GM21423 (cell line): ENCODE results near the gene ZSWIM5.
"Not testable (repeated sequence)": the region's sequence is repeated elsewhere in the genome, so short reads cannot be mapped to it uniquely, and the experiment has no call there.

Source experiments
- ATAC-seq: cut with Tn5 transposase; IDR thresholded peaks from one replicate; pipeline ENCODE4 v1.9.1; 2021; ENCODE audit warnings: mild to moderate bottlenecking, moderate library complexity; ENCODE audit not compliant: unreplicated experiment

Gene ZSWIM5

DNA sequence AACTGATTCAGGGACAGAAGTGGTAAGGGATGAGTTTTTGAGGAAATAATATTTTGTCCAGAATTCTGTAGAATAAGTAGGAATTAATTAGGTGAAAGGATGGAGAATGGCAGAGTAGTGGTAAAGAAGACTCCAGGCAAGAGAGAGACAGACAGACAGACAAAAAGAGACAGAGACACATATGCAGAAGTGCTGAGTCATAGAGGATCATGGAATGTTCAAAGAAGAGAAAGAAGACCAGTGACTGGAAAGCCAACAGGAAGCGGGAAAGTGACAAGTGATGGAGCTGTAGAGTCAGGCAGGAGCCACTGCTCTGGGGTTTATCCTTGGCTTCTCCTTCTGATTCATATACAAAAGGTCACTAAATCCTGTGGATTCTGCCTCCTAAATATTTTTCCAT, 108.5 kb downstream of the ZSWIM5 start:
- ATAC-seq: no peak

DNA sequence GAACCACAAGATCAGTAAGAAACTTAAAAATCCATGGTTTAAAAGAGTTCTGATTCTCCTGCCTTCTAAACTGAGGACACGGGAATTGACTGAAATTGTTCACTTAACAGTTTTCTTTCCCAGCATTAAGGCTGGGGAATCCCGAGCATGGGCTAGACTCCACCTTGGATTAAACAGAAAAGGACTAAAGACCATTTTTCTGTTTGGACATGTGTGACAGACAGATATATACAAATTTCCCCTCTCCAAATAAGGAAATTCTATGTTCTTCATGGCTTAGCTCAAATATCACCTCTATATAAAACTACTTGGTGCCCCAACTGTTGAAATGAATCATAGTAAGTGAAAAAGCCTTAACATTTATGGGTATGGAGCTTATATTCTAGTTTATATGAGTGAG, 109.3 kb downstream of the ZSWIM5 start:
- no peak for ATAC-seq

DNA sequence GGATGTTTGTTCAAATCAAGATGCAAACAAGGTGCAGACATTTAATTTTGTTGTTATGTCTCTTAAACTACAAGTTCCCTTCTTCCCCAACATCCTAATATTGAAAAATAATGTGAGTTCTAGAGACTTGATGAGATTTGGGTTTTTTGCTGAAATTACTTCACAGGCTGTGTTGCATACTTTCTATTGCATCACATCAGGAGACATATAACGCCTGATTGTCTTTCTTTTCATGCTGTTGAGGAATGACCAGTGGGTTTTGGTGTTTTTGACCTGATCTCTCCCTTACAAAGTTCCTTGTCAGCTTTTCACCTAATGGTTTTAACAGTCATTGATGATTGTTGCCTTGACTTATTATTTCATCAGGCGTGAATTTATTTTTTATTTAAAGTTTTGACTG, 111.0 kb downstream of the ZSWIM5 start:
- ATAC-seq: no peak

DNA sequence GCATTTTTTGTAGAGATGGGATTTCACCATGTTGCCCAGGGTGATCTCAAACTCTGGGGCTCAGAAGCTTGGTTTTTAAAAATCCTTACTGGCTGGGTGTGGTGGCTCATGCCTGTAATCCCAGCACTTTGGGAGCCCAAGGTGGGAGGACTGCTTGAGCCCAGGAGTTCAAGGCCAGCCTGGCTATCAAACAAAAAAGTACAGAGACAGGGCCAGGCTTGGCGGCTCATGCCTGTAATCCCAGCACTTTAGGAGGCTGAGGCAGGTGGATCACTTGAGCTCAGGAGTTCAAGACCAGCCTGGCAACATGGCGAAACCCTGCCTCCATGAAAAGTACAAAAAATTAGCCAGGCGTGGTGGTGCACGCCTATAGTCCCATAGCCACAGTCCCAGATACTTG, 112.0 kb downstream of the ZSWIM5 start:
- not testable (repeated sequence) for ATAC-seq

DNA sequence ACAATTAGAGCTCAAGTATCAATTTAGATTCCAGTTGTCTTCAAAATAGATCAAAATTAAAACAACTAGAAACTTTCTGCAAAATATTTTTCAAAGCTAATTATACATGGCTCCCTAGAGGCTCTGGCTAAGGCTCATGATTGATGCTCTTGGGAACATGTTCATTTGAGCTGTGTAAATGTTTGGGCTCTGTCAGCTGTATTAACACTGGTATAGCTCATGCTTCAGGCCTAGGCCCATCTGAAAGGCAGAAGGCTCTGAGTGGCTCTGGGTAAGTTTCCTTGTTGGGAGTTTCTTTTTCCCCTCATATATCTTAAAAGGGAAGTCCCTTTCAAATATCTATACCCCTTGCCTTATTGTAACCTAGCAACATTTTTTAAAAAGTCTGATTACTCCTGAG, 113.1 kb downstream of the ZSWIM5 start:
- no peak for ATAC-seq

DNA sequence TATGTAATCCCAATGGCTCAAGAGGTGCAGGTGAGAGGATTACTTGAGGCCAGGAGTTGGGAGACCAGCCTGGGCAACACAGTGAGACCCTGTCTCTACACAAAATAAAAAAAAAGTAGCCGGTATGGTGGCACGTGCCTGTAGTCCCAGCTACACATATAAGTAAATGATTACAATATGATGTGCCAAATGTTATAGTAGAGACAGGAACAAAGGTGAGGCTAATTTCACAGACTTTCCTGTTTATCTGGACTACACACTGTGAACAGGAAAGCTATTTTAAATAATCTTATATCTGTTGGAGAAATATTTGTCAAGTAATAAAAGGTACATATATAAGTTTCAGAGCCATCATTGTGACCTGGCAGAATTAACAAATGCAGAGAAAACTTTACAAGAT, 116.7 kb downstream of the ZSWIM5 start:
- ATAC-seq: no peak

DNA sequence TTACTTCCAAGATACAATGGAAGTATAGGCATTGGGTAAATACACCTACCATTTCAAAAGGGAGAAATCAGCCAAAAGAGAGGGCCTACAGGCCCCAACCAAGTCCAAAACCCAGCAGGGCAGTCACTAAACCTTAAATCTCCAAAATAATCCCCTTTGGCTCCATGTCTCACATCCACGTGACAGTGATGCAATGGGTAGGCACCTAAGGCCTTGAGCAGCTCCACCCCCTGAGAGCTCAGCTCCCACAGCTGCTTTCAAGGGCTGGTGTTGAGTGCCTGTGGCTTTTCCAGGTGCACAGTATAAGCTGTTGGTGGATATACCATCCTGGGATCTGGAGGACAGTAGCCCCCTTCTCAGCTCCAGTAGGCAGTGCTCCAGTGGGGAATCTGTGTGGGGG, 121.8 kb downstream of the ZSWIM5 start:
- ATAC-seq: no peak

DNA sequence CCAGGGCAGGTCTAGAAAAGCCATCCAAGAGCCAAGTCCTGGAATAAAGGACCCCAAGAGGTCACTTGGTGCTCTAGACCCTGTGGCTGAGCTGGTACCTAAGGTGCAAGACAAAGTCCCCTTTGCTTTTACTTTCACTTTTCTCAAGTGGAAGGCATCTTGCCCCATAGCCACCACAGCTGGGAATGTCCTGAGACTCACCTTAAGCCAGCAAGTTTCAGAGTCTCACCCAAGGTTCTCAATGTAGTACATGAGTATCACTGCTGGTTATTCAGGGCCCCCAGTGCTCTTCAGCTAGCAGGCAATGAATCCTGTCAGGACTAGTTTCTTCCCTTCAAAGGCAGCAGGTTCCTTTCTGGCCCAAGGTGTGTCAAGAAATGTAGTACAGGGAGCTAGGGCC, 126.9 kb downstream of the ZSWIM5 start:
- no peak for ATAC-seq

DNA sequence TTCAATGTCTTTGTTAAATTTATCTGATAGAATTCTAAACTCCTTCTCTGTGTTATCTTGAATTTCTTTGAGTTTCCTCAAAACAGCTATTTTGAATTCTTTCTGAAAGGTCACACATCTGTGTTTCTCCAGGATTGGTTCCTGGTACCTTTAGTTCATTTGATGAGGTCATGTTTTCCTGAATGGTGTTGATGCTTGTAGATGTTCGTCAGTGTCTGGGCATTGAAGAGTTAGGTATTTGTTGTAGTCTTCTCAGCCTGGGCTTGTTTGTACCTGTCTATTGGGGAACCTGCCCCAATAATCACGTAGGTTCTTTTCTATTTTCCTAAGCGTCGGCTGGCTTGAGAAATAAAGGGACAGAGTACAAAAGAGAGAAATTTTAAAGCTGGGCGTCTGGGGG, 129.4 kb downstream of the ZSWIM5 start:
- not testable (repeated sequence) for ATAC-seq

DNA sequence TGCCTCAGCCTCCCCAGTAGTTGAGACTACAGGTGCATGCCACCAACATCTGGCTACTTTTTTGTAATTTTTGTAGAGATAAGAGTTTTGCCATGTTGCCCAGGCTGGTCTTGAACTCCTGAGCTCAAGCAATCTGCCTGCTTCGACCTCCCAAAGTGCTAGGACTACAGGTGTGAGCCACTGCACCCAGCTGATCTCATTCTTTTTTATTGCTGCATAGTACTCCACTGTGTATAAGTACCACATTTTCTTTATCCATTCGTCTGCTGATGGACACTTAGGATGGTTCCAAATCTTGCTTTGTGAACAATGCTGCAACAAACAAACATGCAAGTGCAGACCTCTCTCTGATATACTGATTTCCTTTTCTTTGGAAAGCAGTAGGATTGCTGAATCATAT, 134.8 kb downstream of the ZSWIM5 start:
- ATAC-seq: no peak

DNA sequence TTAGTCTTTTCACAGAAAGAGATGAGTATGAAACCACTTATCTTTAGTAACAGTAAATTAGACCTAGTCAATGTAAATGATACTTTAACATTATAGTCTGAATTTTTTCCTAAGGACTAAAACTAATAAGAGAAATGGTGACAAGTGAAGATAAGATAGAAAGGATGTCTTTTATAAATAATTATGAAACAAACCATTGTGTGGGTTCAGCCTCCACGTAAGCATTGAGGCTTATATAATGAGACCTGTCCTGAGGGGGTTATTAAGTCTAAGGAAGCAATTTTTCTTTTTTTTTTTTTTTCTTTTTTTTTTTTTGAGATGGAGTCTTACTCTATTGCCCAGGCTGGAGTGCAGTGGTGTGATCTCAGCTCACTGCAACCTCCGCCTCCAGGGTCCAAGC, 138.6 kb downstream of the ZSWIM5 start:
- ATAC-seq: no peak

DNA sequence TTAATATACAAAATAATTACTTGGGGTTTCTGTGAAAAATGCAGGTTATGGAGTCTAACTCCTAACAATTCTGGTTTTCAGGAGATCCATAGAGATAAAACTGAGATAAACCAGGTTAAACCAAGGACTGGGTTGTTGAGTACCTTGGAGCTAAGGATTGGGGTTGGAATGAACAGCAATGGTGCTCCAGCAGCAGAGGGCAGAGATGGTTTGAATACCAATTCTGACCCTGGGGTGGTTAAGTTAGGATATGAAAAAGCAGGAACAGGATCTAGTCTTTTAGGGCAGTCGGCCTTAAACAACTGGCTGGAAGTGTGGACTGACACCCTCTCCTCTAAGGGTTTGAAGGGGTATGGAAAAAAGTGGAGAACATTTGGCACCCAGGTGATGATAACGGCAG, 141.3 kb downstream of the ZSWIM5 start:
- ATAC-seq: no peak

DNA sequence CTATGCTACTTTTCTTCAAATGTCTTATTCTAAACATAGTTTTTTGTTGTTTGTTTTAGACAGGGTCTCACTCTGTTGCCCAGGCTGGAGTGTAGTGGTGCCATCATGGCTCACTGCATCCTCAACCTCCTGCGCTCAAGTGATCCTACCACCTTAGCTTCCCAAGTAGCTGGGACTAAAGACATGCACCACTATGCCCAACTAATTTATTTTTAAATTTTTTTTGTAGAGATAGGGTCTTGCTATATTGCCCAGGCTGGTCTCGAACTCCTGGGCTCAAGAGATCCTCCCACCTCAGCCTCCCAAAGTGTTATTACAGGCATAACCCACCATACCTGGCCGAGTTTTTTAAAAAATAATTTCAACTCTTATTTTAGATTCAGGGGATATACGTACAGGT, 143.9 kb downstream of the ZSWIM5 start:
- not testable (repeated sequence) for ATAC-seq

DNA sequence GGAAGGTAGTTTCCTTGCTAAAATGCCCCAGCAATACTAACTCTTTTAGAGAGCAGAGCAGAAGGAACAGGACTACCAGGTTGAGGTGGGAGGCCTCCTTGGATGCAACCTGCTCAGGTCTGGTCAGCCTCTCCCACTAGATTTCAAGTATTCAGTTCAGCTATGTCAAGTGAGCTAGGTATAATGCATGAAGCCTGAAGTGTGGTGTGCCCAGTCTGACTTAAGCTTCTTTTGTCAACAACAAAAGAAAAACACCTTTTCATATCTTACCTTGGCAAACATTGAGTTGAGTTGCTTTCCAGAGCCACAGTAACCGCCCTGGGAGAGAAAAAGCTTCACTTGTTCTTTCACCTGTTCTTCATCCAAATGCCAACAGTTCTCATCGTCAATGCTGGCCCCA, 146.6 kb downstream of the ZSWIM5 start:
- no peak for ATAC-seq

DNA sequence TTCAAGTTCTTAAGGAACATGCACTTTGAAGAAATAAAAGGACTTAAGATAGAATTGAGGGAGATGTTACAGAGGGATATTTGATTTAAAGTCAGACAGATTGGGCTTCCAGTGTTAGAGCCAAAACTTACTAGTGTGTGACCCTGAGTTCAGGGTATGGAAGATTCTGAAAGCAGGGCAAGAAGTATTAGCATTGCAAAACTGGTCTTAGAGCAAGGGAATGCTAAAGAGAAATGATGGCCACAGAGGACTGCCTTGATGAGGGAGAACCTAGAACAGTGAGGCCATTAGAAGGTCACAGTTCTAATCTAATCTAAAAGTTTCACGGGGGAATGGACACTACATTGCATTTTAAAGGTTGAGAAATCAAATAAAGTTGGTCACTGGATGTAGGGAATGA, 148.9 kb downstream of the ZSWIM5 start:
- no peak for ATAC-seq

DNA sequence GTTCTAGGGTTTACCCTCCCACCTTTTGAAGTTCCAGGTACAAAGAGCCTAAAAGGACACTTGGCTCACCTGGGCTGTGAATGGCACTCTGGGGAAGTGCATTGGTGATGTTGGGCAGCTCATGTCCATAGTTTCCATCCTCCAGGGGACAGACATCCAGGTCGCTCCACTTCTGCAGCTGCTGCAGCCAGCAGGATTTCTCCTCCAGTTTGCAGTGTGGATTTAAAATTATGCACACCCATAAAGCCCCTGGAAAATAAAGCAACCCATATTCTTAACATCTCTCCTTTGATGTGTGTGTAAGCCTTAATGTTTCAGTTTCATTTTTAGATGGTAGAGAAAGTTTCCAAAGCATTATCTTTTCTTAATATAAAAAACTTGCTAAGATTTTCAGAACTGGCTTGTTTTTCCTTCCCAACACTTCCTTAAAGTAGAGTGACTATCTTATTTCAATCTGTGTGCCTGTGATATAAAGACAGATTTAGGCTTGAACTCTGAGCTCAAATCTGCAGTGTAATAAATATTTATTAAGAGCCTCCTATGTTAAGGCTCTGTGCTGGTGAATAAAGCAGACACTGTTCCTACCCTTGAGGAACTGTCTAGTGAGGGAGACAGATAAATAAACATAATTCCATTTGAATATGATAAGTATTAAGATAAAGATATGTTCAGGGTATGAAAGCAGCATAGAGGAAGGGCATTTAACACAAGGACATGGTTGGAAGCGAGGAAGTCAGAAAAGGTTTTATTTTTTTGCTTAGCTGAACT, 155.2 kb downstream of the ZSWIM5 start:
- ATAC-seq: no peak

DNA sequence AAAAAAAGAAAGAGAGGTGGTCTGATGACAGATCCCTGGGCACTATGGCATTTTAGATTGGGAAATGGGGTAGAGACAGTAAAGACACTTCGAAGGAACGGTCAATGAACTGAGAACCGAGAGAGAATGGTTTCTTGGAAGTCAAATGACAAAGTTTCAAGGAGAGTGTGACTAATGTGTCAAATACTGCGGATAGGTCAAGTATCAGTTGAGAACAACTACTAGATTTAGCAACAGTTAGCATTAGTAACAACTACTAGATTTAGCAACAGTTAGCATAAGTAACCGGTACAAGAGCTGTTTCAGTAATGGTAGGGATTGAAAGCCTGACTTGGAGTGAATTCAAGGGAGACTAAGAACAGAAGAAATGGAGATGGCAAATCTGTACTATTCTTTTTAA, 159.4 kb downstream of the ZSWIM5 start:
- no peak for ATAC-seq

DNA sequence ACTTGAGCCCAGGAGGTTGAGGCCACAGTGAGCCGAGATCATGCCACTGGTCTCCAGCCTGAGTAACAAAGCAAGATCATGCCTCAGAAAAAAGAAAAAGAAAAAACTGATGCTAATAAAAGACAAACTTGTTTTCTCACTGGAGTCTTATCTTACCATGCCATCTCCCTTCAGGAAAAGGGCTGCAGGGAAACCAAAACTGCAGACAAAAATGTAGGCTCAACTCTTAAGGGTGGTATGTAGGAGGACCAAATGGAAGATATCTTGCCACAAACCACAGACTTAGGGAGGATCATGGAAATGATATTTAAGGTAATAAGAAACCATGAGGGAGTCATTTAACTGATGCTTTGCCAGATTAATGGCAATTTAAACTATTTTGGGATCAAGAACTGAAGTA, 161.5 kb downstream of the ZSWIM5 start:
- ATAC-seq: no peak

DNA sequence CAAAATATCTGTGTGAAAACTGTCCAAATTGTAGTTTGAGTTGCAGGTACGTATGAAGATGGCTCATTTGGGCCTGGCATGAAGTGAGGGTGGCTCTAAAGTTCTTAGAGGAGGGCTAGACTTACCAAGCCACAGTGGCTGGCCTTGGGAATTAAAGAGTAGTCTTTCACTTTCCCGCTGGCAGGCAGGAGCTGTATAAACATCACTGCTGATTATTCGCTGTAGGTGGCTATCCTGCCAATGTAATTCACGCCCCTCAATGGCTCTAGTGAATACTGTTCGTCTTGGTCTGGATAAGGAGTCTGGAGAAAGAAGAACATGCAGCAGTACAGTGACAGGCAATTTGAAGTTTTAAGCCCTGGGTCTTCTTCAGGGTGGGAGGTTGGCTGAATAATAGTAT, 163.3 kb downstream of the ZSWIM5 start:
- no peak for ATAC-seq

DNA sequence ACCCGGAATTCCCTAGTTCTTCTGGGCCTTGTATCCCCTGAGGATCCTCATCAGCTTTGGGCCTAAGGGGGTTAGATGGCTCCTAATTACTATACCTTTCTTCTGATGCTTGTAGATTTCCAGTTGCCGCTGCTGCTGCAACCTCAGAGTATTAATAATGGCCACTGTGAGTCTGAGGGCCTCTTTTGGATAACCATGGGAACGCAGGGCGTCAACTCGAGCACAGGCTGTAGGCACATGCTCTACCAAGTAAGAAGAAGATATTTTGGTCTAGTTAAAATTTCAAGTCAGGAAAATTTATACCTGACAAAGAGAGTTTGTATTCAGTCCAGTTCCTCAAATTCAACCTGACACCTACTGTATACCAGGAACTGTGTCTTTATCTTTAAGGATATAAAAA, 166.1 kb downstream of the ZSWIM5 start:
- no peak for ATAC-seq

DNA sequence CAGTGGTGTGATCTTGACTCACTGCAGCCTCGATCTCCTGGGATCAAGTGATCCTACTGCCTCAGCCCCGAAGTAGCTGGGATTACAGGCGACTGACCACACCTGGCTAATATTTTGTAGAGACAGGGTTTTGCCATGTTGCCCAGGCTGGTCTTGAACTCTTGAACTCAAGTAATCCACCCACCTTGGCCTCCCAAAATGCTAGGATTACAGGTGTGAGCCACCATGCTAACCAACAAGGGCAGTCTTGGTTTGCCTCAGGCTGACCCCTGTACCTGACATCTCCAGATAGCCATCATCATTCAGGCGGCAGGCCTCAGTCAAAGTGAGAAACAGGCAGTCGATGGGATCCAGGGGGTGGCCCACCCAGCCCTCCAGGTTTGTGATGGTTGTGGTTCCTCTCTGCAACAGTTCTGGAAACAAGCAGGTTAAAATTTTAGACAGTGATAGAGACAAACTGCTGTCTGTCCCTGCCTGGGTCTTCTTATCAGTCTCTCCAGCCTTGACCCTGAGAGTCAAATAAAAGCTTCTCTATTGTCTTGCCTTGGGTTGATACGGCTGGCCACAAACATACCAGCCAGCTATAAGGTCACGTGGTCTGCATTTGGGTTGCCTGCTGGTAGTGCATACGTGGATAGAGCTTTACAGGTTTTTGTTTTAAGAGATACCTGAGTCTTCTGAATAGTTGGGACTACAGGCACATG, 167.6 kb downstream of the ZSWIM5 start:
- no peak for ATAC-seq

DNA sequence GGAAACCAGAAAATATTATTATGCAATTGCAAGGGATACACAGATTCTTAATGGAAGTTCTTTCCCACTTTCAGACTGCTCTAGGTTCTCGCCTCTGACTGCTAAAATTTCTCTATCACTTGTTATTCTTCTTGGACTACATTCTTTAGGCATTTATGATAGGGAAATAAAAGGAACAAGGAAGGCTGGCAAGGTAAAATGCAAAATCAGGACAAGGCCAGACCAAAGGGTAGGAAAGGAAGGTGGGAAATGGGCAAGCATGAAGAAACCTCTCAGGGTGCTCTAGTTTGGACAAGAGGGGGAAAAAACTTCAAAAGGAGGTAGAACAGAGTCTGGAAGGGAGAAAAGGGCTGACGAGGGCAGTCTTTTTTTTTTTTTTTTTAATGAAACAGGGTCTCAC, 168.2 kb downstream of the ZSWIM5 start:
- ATAC-seq: no peak

DNA sequence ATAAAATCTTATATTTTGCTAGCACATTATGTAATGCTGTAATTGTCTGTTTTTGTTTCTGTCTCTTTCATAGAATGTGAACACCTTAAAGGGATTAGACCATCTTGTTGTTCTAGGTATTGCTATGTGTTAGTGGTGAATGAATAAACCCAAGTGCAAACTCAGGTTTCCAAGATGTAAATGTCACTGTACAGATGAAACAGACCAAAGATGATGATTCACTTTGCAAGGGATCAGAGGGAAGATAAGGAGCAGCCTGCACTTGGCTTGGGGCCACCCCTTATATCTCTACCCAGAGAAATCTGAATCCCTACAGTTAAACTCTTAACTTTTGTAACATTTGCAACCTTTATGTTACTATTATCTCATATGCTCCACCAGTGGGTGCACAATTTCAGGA, 168.9 kb downstream of the ZSWIM5 start:
- ATAC-seq: no peak
